Measurements from ENCODE around the gene MORC4. TPM values are rescaled to one million over a fixed set of nuclear protein-coding genes. Genes with fewer than 3 reads are reported as not detected.

The MORC4 gene
- total RNA-seq, 1 donor from 2014 or later, result 26.0 TPM

Other genes starting within 250 kb of the MORC4 start
- gene TBC1D8B, start 197.5 kb downstream of the MORC4 start, total RNA-seq, result 12.1 and 13.7 TPM in 2 replicates
- not detected in 2 replicates for gene RIPPLY1, start 96.9 kb downstream of the MORC4 start, total RNA-seq
- 0.77 and 2.0 TPM in 2 replicates for gene CLDN2, start 79.8 kb downstream of the MORC4 start, total RNA-seq
- 17.4 and 20.4 TPM in 2 replicates for gene RBM41, start 118.6 kb upstream of the MORC4 start, total RNA-seq
- gene NUP62CL, start 206.2 kb upstream of the MORC4 start, total RNA-seq, result 0.52 TPM in 1 of 2 replicates, not detected in the other
- not detected in 2 replicates for gene DNAAF6, start 206.4 kb upstream of the MORC4 start, total RNA-seq